Measurements from ENCODE around the gene ACKR3.

ACKR3 gene

DNA sequence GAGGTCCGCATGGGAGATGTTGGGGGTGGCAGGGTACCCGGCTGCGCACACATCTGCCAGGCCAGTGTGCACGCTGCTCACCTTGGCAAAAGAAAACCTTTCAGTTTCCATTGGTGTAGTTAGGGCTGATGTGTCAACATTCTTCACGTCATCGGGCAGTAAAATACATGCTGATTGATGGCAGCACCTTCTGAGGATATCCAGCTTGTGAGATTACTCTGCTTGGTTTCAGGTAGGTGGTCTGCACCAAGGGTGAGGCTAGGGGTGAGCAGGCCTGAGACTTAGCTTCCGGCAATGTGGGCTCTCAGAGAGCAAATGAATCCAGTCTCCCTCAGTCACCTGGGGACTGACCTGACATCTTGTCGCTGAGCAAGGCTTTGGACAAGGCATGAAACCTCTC is 19.3 kb upstream of the ACKR3 start:
- no peak for DNase-seq (ENCODE audit: low read depth in 3 of 3)

DNA sequence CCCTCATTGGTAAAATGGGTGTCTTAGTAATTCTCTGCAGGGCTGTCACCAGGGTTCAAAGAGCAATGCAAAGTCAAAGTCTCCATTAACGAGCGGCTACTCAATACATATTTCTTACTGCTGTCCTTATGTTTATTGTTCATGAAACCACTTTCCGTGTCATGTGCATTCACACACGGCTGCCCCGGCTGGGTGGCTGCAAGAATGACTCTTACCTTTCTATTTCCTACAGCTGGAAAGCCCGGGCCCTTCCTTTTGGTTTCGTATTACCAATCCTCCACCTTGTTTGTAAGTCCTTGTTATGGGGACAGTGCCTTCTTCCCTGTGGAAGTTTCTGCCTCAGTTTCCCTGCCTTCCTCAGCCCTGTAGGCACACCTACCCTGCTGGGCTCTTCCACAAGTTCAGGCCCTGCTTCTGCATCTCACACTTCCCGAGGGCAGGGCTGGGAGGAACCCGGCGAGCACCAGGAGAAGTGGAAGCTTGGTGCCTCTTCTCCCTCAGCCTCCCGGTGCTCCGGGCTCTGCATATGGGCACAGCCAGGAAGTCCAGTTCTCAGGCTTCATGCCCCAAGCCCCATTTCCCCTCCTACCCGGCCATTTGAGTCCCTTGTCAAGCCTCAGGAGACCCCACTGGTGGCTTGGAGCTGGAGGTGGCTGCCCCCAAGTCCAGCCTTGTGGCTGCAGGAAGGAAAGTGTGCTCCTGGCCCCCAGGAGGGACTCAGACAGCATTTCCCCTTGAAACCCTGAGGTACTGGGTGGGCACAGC is 18.7 kb upstream of the ACKR3 start:
- no peak for DNase-seq (ENCODE audit: low read depth in 3 of 3)

DNA sequence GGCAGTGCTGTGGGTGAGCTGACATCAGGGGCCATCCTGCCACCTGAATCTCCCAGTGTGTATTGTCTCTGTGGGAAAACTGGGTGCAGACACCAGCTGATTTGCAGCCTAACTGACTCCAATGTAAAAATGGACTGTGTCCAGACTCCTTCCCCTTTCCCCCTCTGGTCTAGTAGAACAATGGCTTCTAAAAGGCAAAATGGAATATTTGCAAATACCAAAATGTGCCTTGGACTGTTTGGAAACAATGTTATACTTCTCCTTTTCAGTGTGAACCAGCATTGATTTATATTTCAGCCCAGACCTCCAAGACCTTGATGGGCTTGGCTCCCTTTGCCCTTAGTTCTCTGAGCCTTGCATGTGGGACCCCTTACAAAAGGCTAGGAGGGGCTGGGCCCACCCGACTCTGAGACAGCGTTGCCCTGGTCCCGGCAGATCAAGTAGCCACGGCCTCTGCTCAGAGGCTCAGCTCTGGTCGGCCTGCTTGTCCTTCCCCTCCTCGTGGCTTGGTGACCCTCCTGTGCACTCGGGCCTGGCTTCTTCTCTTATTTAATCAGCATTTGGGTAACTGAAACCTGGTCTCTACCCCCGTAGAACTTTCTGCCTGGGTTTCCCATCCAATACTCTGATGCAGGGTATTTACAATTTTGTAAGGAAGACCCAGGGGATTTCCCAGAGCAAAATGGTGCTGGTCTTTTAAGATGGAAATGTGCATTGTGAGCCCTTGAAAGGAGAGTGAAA is 18.0 kb upstream of the ACKR3 start:
- DNase-seq (ENCODE audit: low read depth in 3 of 3) = no peak

DNA sequence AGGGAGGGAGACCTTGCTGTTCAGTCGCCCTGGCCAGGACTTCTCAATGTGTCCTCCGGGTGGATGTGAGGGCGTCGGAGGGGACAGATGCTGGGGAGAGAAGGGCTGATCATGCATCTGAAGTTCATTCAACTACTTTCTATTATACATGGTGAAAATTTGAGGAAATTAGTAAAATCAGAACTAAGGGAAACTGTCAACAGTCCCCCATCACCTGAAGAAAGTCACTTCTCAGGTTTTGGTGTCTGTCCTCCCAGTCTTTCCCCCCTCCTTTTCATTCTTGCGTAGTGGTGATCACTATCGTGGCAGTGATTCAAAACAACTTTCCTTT is 17.4 kb upstream of the ACKR3 start:
- no peak for DNase-seq (ENCODE audit: low read depth in 3 of 3)

DNA sequence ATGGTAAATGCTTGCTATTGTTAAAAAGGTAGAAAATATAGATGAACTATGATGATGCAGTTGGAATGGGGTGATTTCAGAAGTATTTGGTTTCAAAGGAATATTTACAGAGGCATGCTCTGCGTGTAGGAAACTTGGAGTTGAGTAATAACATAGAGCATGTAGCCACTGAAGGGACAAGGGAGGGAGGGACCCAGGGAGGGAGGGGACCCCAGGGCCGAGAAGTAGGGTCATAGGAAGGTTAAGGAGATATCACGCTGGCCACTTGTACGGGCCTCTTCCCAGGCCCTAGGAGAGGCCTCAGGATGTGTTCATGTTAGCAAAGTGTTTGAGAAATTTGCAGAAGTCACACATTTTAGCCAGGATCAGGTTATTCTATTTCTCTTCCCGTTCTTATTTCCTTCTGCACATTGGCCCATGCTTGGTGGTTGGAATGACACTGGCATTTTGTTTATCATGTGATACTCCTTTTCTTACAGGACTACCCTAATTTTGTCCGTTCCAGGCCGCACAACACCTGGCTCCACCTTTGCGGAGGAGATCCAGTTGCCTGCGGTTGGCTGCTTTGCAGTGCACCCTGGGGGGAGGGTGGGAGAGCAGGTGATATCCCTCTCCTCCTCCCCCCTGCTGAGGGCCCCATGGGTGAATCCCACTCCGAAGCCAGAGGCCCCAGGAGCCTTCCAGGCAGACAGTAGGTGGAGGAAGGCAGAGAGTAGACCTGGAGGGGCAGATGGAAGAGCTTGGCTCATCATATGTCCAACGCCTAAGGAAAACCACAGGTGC is 16.9 kb upstream of the ACKR3 start:
- no peak for DNase-seq (ENCODE audit: low read depth in 3 of 3)

DNA sequence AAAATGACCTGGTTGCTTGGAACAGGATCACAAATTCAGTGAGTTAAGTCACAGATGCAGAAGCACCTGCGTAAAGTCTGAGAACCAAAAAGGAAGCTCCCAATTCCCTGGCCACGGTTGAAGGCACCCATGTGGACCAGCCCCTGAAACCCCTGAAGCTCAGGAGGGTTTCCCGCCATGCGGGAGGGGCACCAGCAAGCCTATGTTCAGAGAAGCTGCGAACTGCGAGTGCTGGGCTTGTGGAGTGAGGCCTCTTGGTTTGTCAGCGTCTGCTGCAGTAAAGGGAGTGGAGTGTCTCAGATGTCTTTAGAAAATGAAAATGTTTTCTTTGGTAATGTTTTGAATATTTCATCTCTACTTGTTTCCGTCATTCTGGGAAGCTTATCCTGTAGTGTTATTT is 16.1 kb upstream of the ACKR3 start:
- no peak for DNase-seq (ENCODE audit: low read depth in 3 of 3)

DNA sequence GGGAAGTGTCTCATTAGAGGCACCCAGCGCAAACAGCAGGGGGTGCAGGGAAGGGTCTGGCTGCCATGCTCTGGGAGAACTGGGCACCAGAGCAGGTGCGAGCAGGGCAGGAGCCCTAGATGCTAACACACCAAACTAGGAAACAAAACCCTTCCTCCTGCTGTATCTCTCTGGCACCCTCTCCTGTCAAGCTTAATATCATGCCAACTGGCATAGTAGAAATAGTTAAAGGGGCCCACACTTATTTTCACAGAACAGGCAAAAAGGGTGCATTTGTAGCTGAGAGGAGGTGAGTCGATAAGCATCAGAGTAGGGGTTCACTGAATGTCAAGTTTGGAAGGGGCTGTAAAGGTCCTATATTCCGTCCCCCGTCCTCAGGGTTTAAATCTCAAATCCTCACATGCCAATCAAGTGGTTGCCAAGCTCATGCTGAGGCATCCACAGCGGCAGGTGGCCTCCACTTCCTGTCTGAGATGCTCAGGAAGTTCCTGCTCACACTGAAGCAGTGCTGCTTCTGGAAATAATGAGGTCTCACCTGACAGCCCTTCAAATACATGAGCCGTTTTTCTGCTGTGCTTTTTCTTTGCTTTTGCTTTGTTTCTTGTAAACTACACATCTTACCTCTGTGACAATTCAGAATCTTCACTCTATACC is 14.9 kb upstream of the ACKR3 start:
- no peak for DNase-seq (ENCODE audit: low read depth in 3 of 3)

DNA sequence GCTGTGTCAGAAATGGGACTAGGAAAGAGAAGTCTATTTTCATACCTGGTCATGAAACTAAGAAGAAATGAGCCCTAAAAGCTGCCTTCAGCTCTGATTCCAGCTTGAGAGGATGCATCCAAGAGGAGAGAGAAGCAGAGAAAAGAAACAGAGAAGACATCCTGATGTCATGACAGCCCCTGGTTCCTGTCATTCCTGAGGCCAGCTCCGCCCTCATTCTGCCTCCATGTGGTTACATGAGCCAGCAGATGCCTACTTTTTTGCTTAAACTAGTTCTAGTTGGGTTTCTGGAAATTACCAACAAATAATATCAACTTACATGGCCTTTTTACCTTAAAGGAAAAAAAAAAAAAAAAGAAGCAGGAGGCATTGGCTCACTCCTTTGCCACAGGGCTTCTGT is 14.1 kb upstream of the ACKR3 start:
- DNase-seq (ENCODE audit: low read depth in 3 of 3) = no peak

DNA sequence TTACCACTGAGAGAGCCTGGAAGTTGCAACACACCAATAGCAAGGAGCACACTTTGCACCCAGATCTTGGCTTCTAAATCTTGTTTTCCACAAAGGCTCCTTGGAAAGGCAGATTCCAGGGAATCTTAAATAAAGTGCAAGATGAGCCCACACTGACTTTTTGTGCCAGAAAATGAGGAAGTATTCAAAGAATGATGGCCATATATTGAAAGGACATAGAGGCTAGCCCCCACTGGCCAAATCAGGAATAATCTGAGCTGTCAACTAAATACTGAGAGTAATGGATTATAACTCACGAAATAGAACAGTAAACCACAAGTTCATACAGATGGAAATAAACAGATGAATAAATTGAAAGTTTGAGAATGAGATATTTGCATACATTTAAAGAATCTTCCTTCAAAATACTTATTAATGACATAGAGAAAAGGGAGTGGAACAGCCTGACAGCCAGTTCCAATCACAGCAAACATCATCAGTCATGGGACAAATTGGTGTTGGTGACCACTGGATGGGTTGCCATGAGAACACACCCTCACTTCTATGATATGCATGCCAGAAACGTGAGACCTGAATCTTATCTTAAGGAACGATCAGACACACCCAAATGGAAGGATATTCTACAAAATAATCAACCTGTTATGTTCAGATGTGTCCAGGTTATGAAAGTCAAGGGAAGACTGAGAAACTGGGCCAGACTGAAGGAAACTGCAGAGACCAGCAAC is 12.2 kb upstream of the ACKR3 start:
- no peak for DNase-seq (ENCODE audit: low read depth in 3 of 3)

DNA sequence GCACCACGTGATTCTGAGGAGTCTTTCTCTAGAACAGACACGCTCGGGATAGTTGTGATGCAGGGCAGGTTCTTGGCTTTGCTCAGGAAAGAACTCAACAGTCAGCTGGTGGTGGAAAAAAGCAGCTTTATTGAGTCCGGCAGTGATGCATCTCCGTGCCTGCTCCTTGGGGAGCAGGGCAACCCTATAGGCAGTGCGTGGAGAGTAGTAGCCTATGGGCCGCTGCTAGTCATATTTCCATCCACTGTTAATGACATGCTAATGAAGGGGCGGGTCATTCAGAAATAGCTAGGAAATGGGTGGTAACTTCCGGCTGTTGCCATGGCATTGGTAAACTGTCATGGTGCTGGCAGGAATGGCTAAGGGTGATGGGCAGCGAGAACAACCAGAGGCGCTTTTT is 11.6 kb upstream of the ACKR3 start:
- no peak for DNase-seq (ENCODE audit: low read depth in 3 of 3)

DNA sequence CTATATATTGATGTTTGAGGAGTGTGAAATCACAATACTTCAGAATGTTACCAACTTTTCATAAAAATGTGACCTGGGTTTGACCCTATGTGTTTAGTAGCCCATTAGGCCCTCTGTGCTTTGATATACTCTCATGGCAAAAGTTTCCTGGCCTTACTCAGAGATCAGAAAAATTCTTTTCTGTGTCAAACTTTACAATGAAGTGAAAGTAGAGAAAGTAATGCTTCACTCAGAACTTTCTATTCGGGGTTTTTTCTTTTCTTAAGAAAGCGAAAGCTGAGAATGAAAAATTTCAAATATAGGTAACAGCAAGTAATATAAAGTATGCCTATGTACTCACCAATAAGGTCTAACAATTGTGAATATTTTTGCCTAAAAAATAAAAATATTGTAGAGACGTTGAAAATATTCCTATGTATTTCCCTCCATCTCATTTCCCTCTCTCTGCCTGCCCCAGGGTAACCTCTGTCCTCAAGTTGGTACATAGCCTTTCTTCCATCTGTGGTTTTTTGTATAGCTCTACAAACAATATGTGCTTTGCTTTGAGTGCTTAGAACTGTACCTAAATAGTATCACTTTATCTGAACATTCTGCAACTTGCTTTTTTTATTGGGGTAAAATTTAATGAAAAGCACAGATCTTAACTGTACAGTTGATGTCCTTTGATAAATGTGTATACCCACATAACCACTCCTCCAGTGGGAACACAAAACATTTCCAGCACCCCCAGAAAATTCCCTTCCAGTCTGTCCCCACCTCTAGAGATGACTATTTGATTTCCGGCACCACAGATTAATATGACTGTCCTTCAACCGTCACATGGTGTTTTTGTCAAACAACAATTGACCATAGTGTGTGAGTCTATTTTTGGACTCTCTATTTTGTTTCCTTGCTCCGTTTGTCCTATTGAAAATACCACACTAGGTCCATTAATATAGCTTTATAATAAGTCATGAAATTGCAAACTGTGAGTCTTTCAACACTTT is 10.3 kb upstream of the ACKR3 start:
- no peak for DNase-seq (ENCODE audit: low read depth in 3 of 3)

DNA sequence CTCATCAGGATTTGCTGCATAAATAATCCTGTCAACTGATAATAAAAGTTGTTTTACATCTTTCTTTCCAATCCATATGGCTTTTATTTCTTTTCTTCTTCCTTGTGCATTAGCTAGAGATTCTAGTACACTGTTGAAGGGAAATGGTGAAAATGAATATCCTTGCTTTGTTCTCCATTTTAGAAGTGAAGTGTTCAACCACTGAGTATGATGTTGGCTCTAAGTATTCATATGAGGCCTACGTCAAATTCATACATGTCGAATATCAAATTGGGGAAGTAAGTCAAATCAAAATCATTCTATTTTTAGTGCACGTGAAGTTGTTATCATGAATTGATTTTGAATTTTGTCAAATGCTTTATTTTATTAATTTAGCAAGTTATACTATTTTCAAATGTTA is 7.8 kb upstream of the ACKR3 start:
- DNase-seq (ENCODE audit: low read depth in 3 of 3) = no peak

DNA sequence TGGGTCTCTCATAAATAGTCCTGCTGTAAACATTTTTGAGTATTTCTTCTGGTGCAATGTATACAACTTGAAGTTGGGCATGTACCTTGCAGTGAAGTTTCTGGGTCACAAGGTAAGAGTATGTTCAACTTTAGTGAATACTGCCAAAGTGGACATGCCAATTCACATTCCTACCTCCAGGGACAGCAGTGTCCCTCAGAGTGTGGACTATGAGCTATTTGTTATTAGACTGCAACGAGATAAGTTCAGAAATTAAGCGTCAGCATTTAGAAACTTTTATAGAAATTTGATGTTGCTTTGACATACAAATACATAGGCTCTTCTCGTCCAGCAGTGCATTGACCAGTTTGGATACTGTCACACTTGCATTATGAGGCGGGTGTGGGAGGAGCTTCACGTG is 7.2 kb upstream of the ACKR3 start:
- no peak for DNase-seq (ENCODE audit: low read depth in 3 of 3)

DNA sequence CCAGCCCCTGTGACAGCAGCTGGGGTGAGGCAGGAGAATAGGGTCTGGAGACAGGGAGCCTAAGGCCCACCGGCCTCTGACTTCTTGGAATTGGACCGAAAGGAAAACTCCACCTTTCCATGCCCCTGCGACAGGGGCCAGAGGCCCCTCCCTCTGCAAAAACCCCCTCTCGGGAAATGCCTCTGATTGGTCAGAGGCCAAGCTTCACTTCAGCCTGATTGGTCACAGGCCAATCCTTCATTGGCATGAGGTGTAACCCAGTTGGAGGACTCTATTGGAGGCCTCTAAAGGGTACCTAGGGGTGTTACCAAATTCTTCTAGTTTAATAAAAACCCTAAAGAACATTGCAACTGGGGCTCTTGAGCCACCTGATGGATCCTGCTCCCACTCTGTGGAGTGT is 5.7 kb upstream of the ACKR3 start:
- no peak for DNase-seq (ENCODE audit: low read depth in 3 of 3)

DNA sequence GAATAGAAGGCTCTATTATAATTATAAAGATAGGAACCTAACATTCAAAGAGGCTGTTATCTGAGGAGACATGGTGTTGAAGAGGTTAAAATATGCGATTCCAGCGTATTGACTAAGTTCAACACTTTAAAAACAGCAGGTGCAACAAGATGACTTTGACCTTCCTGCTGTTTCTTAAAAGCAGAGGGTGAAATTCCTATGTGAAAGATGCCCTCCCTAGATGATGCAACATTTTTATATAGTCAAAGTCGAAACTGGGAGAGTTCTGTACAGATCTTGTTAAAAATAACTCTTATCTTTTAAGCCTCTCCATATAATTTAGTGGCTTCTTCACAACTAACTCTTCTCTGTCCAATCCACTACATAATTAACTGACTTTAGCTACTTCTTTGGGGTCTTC is 4.4 kb upstream of the ACKR3 start:
- no peak for DNase-seq (ENCODE audit: low read depth in 3 of 3)

DNA sequence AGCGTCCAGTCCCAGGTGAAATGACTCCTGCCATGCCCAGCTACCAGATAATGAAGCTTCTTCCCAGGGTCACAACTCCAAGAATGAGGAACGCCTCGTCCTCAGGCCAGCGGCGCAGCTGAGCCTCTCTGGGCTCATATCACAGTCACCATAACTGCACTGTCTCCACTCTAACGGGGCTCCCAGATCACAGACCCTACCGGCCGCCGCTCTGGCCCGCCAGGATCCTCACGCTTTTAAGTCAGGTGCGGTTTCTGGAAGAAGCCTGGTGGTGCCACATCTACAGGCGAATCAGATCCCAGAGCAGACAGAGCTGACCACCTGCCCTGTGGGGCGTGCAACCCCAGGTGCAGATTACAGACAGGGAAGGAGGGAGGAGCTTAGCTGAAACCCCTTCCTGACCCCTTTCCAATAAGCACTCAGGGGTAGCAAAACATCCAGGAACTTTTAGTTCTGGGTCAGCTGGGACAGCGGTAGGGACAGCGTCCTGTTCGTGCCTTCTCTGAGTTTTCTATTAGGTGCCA is 3.7 kb upstream of the ACKR3 start:
- no peak for DNase-seq (ENCODE audit: low read depth in 3 of 3)

DNA sequence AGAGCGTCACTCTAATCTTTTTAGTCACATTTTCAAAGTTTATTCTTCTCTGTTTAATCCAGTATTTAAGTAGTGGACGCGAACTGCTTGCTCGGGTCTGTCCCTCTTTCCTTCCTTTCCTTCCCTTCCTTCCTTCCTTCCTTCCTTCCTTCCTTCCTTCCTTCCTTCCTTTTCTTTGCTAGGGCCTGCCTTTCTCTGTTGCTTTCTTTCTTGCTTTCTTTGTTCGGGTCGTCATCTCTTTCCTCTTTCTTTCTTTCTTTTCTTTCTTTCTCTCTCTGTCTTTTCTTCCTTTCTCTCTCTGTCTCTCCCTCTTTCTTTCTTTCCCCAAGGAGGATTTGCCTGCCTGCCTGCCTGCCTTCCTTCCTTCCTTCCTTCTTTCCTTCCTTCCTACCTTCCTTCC is 3.0 kb upstream of the ACKR3 start:
- no peak for DNase-seq (ENCODE audit: low read depth in 3 of 3)

DNA sequence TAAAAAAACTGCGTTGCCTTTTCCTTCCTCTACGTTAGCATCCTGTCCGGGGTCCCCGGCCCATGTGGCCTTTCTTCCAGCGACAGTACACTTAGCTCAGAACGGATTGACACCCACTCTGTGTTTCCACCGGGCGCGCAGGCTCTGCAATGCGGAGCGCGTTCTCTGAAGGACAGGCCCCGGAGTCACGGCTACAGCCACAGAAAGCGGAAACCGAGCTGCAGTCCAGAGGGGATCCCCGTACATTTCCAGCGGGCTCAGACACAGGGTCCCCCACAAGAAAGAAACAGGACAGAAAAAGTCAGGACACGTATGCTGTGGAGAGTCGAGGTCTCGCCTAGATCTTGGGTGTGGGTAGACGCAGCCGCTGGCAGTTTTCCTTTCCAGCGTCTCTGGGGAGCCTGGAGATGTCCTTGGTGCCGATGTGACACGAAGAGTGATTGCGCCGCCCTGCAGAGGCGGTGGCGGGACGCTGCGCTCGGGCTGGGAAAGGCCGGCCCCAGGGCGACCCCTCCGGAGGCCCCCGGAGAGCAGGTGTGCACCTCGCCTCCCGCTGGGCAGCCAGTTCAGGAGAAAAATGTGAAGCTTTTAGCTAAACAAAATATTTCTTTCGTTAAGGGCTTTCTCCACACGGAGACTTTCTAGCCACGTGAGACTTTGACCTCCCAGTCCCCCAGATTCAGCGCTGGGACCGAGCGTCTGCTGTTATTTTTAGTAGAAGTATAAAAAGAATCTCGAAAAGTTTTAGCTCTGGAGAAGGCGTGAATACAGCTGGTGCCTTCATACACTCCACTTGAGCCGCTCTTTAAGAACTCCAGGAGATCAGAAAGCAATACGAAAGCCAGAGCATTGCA is 1.3 kb upstream of the ACKR3 start:
- DNase-seq (ENCODE audit: low read depth in 3 of 3) = peak in 1 of 3 experiments; percentile 42

DNA sequence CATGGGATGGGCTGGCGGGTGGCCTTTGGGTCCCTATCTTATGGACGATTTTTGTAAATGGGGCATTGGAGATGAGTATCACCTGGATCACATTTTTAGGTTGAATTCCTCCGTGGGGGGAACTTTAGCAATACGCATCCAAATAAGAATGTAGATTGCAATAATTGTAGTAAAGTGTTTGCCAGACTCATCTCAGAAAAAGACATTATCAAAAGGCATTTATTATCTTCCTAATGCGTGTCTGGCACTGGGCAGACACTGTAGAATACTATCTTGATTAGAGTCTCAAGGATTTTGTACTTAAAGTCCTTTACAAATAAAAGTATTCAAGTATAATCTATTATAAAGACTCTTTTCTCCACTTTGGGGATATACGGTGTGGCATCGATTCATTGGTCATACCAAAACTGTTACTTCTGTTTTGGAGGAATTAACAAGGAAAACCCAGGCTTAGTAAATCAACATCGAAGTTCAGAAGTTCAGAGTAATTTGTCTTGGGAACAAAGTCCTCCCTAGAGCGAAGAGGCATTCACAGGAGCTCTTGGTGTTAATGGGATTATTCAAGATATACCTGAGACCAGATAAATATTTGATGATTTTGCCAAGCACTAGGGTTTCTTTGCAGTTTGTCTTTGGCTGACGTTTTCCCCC is 578 bp upstream of the ACKR3 start:
- no peak for DNase-seq (ENCODE audit: low read depth in 3 of 3)
